Type B pancreatic cell (in vitro differentiated cells): Measurements from ENCODE around the gene PRRC2B. TPM values are rescaled to one million over a fixed set of nuclear protein-coding genes. Genes with fewer than 3 reads are reported as not detected.

Experiments used
- DNase-seq: peaks from one replicate; pipeline ENCODE4 v3.0.0; 2021; ENCODE audit warnings: mixed read lengths; ENCODE audit not compliant: unreplicated experiment; ENCODE audit errors: extremely low spot score
- H3K27ac Mint-ChIP-seq: 2 replicates; pipeline ENCODE4 v1.8.0; 2021; ENCODE audit warnings: mild to moderate bottlenecking, mixed read lengths
- H3K27me3 Mint-ChIP-seq: 2 replicates; pipeline ENCODE4 v1.8.0; 2021; ENCODE audit warnings: mixed read lengths
- H3K36me3 Mint-ChIP-seq: 2 replicates; pipeline ENCODE4 v1.8.0; 2021; ENCODE audit warnings: mixed read lengths
- H3K4me1 Mint-ChIP-seq: one replicate; pipeline ENCODE4 v1.8.0; 2021; ENCODE audit warnings: mixed read lengths; ENCODE audit not compliant: unreplicated experiment
- H3K4me3 Mint-ChIP-seq: 2 replicates; pipeline ENCODE4 v1.8.0; 2021; ENCODE audit warnings: mild to moderate bottlenecking, mixed read lengths
- H3K9me3 Mint-ChIP-seq: 2 replicates; pipeline ENCODE4 v1.8.0; 2021; ENCODE audit warnings: mixed read lengths
- CTCF ChIP-seq: fragments of 200-600 bp; sonication (generic); conservative IDR thresholded peaks from 2 replicates; pipeline ENCODE4 v1.5.0; 2021; ENCODE audit warnings: antibody characterized with exemption, mild to moderate bottlenecking
- total RNA-seq: library from RNA; stranded (reverse); gene quantifications from 2 replicates; pipeline ENCODE4 v1.2.1, GENCODE V29; 2021; ENCODE audit warnings: low replicate concordance

Gene PRRC2B
- total RNA-seq, 1 donor from 2014 or later = 300 TPM

GRCh38 chr9:131439224-131439623 lies 45.3 kb downstream of the PRRC2B start:
- H3K9me3 Mint-ChIP-seq = no peaks in the 10 kb centered on the region
- H3K4me1 Mint-ChIP-seq = peaks cover 9% of the 10 kb centered on the region
- peaks cover 30% of the 10 kb centered on the region for H3K36me3 Mint-ChIP-seq
- no peak for TF ChIP-seq CTCF
- no peak for DNase-seq
- H3K27me3 Mint-ChIP-seq = no peaks in the 10 kb centered on the region
- no peak overlapping the region for H3K4me3 Mint-ChIP-seq
- H3K27ac Mint-ChIP-seq = no peak overlapping the region

- Mint-ChIP-seq H3K27ac (no peak overlapping the region), H3K27me3 (no peaks in the 10 kb centered on the region), H3K9me3 (no peaks in the 10 kb centered on the region), H3K4me3 (no peak overlapping the region), H3K36me3 (peaks cover 33% of the 10 kb centered on the region), H3K4me1 (no peaks in the 10 kb centered on the region)
- DNase-seq = no peak
- no peak for TF ChIP-seq CTCF
Measured at GRCh38 chr9:131441441-131441840, 47.6 kb downstream of the PRRC2B start.

- no peak for DNase-seq
- TF ChIP-seq CTCF = no peak
- Mint-ChIP-seq H3K4me3 (no peak overlapping the region), H3K9me3 (no peaks in the 10 kb centered on the region), H3K4me1 (no peaks in the 10 kb centered on the region), H3K36me3 (peaks cover 37% of the 10 kb centered on the region), H3K27ac (no peak overlapping the region), H3K27me3 (no peaks in the 10 kb centered on the region)
Measured at GRCh38 chr9:131442351-131442750, 48.5 kb downstream of the PRRC2B start.

GRCh38 chr9:131443648-131444047 lies 49.8 kb downstream of the PRRC2B start:
- no peaks in the 10 kb centered on the region for H3K27me3 Mint-ChIP-seq
- H3K27ac Mint-ChIP-seq = no peak overlapping the region
- H3K9me3 Mint-ChIP-seq = no peaks in the 10 kb centered on the region
- no peaks in the 10 kb centered on the region for H3K4me1 Mint-ChIP-seq
- TF ChIP-seq CTCF = no peak
- DNase-seq = no peak
- peaks cover 39% of the 10 kb centered on the region for H3K36me3 Mint-ChIP-seq
- H3K4me3 Mint-ChIP-seq = no peak overlapping the region

- no peak overlapping the region for H3K4me3 Mint-ChIP-seq
- no peak for TF ChIP-seq CTCF
- H3K9me3 Mint-ChIP-seq = no peaks in the 10 kb centered on the region
- peaks cover 43% of the 10 kb centered on the region for H3K36me3 Mint-ChIP-seq
- H3K27ac Mint-ChIP-seq = no peak overlapping the region
- DNase-seq = no peak
- H3K27me3 Mint-ChIP-seq = no peaks in the 10 kb centered on the region
- no peaks in the 10 kb centered on the region for H3K4me1 Mint-ChIP-seq
Measured at GRCh38 chr9:131446276-131446675, 52.4 kb downstream of the PRRC2B start.

- peaks cover 51% of the 10 kb centered on the region for H3K36me3 Mint-ChIP-seq
- DNase-seq = no peak
- H3K27me3 Mint-ChIP-seq = no peaks in the 10 kb centered on the region
- H3K27ac Mint-ChIP-seq = no peak overlapping the region
- H3K4me1 Mint-ChIP-seq = no peaks in the 10 kb centered on the region
- no peak overlapping the region for H3K4me3 Mint-ChIP-seq
- no peak for TF ChIP-seq CTCF
- no peaks in the 10 kb centered on the region for H3K9me3 Mint-ChIP-seq
Measured at GRCh38 chr9:131447148-131447547, 53.3 kb downstream of the PRRC2B start.
